GM20000 (cell line): ENCODE measurements around the gene TMEM63B.

Experiments
- DNase-seq: peaks from one replicate; pipeline ENCODE4 v3.0.0; 2012; ENCODE audit warnings: low spot score
- TF ChIP-seq, protein P1 (sequence below): IDR thresholded peaks from 2 replicates; pipeline ENCODE4 v1.5.1; 2012; ENCODE audit warnings: mild to moderate bottlenecking, control low read depth; ENCODE audit errors: extremely low read depth, missing control alignments

Gene TMEM63B

DNA sequence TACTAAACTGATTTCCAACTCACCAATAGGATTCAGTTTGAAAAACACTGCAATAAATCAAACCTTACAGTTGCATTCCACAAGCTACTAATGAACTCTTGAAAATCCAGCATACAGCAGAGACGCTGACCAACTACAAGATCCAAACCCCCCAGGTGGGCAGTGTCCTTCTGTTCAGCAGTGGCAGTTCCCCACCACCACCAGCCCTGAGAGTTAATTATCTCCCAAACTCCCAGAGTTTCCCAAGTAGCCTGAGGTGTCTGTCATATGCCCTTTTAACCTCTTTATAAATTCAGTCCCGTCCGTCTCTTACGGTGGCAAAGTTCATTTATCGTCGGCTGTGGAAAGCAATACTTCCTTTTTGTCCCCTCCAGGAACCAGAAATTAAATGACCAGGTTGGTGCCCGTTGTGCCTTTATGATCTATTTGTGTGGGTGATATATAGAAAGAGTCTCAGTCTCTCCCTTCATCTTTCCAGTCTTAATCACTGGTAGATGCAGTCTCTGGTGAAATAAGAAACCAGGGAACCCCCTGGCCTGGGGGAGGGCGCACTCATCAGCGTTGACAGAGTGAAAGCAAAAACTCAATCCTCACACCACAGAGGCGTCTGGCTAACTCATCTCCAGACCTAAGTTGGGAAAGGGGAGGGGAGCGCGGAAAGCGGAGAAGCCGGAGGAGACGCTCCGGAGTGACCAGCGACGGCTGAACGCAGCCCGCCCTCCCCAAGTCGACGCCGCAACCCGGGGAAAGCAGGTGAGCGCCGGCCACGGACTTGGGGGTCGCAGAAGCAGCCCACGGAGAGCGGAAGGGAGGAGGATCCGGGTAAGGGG is 819 bp upstream of the TMEM63B start:
- TF ChIP-seq, protein P1, sequence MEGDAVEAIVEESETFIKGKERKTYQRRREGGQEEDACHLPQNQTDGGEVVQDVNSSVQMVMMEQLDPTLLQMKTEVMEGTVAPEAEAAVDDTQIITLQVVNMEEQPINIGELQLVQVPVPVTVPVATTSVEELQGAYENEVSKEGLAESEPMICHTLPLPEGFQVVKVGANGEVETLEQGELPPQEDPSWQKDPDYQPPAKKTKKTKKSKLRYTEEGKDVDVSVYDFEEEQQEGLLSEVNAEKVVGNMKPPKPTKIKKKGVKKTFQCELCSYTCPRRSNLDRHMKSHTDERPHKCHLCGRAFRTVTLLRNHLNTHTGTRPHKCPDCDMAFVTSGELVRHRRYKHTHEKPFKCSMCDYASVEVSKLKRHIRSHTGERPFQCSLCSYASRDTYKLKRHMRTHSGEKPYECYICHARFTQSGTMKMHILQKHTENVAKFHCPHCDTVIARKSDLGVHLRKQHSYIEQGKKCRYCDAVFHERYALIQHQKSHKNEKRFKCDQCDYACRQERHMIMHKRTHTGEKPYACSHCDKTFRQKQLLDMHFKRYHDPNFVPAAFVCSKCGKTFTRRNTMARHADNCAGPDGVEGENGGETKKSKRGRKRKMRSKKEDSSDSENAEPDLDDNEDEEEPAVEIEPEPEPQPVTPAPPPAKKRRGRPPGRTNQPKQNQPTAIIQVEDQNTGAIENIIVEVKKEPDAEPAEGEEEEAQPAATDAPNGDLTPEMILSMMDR = no peak
- DNase-seq = peak; percentile 85

DNA sequence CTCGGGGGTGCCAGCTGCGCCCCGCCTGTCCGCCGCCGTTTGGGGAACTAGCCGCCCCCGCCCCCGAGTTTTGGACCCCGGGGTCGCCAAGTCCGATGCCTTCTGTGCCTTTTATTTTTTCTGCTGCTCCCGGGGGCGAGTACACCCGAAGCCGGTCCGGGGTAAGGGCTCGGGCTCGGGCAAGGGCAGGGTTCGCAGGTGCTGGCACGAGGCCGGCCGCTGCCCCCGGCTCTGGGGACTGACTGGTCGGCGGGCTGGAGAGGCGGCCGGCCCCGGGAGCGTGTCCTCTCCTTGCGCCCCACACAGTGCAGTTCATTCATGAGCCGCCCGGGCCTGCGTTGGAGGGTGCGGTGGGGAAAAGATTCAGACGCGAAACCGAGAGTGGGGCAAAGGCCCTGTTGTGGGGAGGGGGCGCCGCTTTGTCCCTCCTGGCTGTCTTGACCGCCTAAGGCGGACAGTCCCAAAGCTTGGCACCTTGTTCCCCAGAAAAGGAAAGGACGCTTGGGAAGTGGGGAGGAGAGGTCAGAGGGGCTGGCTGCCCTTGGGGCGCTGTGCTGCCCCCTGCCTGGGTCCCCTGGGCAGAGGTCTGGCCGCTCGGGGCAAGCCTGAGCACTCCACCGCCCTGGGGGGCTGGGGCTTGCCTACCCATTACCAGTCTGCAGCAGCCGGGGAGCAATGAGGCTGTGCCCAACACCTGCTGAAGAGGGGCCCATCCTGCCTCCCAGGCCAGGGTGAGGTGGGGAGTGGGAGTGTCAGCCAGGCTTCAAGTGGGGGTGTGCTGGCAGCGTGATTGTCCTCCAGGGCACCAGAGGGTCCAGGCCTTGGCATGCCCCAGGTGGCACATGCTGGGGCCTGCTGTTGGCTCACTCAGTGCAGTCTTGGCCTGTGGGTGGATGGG is 915 bp downstream of the TMEM63B start:
- TF ChIP-seq, protein P1 = no peak
- DNase-seq = peak; percentile 66

GRCh38 chr6:44129841-44130322 is 2.5 kb downstream of the TMEM63B start:
- TF ChIP-seq, protein P1 = no peak
- DNase-seq = no peak

DNA sequence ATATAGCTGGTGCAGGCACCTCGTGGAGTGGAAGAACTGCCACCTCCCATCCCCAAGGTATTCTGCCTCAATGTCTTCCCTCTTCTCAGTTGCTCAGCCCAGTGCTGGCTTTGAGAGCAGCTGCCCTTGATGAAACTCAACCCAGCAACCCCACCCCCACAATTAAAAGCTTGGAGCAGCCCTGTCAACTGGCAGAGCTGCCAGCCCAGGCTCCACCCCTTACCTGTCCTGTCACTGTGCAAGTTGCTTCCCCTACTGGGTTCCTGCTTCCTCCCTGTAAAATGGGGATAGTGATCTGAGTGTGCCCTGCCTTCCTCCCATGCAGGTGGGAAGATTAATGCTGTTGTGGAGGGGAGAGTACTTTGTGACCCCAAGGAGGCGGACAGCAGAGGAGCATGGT is 4.5 kb downstream of the TMEM63B start:
- no peak for DNase-seq
- TF ChIP-seq, protein P1 = no peak

- TF ChIP-seq, protein P1 = no peak
- no peak for DNase-seq
Observed at GRCh38 chr6:44132476-44132875, 5.1 kb downstream of the TMEM63B start.

GRCh38 chr6:44133003-44133931 is 5.9 kb downstream of the TMEM63B start:
- TF ChIP-seq, protein P1 = no peak
- DNase-seq = no peak
